Activated CD8-positive, alpha-beta memory T cell treated with anti-CD3 and anti-CD28 coated beads for 1 hour (primary cell): Measurements from ENCODE around the gene SLC25A29.

Experiments
- DNase-seq, 2 donors: peaks; one replicate each; pipeline ENCODE4 v3.0.0-alpha.2; 2020; ENCODE audit warnings: low read depth in 1 of 2; ENCODE audit errors: extremely low read depth in 1 of 2

The SLC25A29 gene

DNA sequence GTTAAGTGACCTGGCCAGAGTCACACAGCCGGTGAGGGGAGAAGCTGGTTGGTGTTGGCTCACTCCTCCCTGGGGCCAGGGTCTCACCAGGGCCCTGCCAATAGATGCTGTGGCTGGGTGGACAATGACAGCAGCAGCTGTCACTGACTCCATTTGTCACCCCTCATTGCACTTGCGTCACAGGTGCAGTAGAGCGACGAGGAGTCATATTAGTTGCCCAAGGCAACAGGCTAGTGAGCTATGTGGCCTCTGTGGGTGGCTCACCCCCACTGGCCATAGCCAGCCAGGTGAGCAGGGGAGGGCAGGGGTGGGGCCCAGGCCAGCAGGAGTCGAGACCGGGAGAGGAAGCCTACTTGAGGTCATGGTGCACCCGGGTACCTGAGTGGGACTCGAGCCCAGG, 26.6 kb upstream of the SLC25A29 start:
- DNase-seq = no peak

DNA sequence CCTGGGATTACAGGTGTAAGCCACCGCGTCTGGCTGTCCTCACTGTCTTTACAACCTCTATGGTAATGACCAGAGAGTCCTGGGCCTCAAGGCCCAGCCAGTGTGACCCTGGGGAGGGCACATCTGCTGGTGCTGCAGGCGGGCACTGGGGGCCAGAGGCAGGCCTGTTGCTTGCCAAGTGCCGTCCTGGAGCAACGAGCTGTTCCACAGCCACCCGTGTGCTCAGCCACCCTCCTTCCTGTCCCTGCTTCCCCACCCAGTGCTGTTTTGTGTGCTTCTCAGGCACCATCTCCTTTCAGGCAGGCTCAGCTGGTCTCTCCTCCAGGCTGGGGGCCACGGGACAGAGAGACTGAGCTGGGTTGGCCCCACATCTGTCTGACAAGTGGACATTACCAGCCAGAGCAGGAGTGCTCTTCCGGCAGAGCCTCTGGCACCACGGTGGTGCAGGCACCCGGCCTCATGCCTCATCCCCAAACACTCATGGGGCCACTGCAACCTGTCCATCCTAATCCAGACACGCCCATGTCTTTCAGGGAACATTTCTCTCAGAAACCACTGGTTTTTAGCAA, 25.9 kb upstream of the SLC25A29 start:
- DNase-seq = no peak

DNA sequence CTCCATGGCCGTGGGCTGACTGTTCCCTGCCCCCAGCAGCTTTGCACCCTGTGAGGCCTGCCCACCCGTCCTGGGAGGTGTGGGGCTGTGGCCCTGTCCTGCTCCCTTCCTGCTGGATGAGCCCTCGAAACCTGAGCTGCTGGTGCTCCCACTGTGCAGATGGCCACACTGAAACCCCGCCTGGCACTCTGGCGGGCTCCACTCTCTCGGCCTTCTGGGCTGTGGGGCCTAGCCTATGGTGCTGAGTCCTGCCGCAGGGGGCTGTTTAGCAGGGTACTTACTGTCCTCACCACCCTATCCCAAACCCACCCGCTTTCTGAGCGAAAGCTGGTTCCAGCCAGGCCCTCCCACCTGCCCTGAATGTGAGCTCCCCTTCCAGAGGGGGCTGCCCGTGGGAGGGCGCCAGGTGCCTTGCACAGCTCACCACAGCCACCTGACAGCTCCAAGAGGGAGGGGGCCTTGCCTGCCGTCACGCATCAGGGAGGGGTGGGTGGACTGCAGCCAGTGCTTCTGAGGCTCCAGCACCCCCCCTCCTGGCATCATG, 24.2 kb upstream of the SLC25A29 start:
- DNase-seq = no peak

DNA sequence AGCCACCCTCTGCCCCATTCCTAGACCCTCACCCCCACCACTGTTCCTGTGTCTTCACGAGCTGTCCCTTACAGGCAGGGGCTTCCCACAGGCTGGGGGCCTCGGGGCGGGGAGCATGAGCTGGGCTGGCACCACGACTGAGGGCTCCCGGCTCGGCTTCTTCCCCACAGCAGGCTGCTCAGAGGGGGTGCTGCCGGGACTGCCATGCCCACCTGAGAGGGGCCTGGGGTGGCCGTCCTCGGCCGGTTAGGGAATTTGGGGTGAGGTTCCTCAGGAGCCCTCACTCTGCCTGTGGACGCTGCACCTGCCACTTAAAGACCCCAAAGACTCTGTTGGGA, 23.7 kb upstream of the SLC25A29 start:
- DNase-seq = no peak

DNA sequence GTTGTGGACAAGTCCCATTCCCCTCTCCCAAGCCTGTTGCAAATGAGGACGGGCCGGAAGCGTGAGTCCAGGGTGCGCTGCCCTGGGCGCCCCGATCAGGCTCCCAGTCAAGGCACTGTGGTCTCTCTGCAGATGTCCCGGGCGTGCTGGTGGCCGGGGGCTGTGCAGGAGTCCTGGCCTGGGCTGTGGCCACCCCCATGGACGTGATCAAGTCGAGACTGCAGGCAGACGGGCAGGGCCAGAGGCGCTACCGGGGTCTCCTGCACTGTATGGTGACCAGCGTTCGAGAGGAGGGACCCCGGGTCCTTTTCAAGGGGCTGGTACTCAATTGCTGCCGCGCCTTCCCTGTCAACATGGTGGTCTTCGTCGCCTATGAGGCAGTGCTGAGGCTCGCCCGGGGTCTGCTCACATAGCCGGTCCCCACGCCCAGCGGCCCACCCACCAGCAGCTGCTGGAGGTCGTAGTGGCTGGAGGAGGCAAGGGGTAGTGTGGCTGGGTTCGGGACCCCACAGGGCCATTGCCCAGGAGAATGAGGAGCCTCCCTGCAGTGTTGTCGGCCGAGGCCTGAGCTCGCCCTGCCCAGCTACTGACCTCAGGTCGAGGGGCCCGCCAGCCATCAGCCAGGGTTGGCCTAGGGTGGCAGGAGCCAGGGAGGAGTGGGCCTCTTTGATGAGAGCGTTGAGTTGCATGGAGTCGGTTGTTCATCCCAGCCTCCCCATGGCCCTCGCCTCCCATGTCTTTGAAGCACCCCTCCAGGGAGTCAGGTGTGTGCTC, 23.2 kb upstream of the SLC25A29 start:
- DNase-seq = no peak

DNA sequence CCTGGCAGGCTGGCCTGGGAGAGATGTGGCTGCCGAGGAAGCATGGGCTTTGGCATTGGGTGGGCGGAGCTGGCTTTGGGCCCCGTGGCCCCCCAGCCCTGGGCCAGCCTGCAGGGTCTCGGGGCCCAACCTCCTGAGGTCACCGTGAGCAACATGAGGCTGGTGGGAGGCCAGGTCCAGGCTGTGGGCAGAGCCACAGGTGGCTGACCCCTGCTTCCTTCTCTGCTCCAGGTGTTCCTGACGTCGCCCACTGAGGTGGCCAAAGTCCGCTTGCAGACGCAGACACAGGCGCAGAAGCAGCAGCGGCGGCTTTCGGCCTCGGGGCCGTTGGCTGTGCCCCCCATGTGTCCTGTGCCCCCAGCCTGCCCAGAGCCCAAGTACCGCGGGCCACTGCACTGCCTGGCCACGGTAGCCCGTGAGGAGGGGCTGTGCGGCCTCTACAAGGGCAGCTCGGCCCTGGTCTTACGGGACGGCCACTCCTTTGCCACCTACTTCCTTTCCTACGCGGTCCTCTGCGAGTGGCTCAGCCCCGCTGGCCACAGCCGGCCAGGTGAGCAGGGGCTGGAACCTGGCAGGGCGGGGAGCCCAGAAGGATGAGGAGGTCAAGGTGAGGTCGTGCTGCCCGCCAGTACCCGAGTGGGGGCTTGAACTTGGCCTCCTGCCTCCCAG, 22.4 kb upstream of the SLC25A29 start:
- DNase-seq = no peak

DNA sequence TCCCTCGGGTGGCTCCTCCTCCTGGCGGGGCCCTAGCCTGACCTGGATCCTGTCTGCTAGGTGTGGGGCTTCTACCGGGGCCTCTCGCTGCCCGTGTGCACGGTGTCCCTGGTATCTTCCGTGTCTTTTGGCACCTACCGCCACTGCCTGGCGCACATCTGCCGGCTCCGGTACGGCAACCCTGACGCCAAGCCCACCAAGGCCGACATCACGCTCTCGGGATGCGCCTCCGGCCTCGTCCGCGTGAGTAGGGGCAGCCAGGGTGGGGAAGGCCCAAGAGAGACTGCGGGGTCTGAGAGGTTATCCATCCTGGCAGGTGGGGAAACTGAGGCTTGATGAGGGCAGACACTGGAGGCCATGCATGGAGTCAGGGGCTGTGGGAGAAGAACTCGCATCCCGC, 20.9 kb upstream of the SLC25A29 start:
- DNase-seq = no peak

DNA sequence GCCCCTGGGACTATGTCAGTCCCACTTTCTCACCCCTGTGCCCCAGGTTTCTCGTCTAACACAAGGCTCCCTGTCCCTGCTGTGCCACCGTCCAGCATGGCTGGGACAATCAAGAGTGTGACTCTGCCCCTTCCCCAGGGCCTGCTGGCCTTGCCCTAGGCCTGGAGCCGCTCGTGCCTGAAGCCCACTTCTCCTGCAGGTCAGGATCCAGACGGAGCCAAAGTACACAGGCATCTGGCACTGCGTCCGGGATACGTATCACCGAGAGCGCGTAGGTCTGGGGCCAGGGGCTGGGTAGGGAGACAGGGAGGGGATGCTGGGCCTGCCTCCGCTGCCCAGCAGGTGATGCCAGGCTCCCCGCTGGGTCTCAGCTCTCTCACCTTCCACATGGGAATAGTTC, 19.7 kb upstream of the SLC25A29 start:
- DNase-seq = no peak

DNA sequence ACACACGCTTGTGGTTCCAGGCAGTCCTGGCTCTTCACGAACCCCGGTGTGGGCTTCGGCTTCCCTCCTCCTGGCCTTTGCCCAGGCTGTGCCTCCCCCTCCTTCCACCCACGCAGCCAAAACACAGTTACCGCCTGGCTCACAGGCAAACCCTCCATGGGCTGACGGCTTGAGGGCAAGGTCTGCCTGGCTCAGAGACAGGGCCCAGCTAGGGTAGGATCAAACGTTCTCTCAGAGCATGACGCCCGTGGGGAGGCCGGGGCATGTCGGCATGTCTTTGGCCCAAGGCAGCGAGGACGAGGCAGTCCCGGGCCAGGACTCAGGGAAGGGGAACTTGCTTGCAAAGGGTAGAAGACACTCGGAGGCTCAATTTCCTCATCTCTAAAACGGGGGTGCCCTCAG, 19.0 kb upstream of the SLC25A29 start:
- DNase-seq = no peak

DNA sequence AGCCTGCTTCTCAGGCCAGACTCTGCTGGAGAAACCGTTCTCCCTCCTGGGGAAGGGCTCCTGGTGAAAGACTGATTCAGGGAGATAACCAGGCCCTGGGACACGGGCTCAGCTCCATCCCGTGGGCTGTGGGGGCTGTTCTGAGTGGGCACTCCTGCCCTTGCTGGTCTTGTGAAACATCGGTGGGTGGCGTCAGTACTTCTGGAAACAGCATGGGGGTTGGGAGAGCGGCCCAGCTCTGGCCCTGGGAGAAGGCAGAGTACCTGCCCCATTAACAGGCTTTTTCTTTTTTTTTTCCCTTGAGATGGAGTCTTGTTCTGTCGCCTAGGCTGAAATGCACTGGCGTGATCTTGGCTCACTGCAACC, 17.7 kb upstream of the SLC25A29 start:
- no peak for DNase-seq

DNA sequence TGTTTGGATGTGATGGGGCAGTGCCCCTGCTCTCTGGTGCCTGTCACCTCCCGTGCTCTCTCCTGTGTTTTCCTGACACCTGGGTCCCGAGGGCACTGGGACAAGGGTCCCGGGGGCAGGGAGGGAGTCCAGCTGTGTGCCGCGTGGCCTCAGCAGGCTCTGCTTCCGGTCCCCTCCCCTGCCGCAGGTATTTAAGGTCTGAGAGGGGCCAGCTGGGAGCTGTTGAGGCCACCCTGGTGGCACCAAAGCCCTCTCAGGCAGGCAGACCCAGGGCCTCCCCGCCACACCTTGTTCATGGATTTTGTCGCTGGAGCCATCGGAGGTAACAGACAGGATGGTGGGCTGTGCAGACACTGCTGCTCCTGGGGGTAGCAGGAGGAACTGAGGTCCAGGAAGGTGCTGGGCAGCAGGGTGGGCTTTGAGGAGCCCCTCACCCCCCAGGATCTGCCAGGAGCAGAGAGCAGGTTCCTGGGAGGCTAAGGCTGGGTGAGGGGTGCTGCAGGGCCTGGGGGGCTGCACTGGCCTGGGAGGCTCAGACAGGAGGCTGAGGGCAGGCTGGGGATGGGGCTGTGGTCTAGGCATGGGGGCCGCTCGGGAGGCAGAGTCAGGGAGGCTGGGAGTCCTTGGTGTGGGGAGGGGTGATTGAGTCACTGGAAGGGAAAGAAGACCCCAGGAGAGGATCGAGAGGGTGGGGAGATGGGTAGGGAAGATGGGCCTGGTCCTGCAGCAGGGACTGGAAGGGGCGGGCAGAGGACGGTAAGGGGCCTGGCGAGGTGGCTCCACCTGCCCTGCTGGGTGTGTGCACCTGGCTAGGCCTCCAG, 17.1 kb upstream of the SLC25A29 start, which contains the start of gene SLC25A47:
Gene SLC25A47, plus strand, starts transcription at position 219 of the 821 bp plus-strand sequence. Its CDS starts 76 bp downstream, at position 295.
- DNase-seq = no peak

DNA sequence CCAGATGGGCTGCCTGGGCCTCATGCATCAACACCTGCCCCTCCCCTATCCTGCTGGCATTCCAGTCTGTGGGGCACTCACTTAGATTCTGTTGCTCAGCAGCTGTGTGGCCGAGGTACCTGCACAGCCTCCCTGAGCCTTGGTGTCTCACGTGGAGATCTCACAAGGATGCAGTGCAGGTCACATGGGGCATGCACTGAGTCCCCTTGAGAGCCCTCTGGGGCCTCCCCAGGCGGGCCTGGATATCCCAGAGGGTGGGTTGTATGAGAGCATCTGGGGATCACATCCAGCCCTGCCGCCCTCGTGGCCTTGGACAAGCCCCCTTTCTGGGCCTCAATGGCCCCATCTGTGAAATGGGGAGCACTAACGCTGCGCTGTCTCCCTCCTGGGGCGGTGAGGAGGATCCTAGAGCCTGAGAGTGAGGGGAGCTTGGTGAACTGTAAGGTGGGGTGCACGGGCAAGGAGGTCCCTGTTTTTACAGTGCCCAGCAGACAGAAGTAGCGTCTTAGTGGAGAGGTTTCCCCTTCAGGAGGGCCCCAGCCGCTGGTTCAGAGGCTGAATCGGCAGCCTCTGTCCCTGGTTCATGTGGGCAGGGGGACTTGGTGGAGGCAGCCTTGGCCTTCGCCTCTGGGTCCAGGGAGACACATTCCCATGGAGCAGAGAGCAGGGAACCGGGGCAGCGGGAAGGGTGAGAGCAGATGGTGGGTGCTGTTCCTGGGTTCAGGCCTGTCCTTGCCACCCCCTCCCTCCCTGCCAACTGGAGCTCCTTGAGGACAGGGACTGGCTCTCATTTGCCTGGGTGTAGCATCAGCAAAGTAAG, 16.1 kb upstream of the SLC25A29 start:
- DNase-seq = no peak

DNA sequence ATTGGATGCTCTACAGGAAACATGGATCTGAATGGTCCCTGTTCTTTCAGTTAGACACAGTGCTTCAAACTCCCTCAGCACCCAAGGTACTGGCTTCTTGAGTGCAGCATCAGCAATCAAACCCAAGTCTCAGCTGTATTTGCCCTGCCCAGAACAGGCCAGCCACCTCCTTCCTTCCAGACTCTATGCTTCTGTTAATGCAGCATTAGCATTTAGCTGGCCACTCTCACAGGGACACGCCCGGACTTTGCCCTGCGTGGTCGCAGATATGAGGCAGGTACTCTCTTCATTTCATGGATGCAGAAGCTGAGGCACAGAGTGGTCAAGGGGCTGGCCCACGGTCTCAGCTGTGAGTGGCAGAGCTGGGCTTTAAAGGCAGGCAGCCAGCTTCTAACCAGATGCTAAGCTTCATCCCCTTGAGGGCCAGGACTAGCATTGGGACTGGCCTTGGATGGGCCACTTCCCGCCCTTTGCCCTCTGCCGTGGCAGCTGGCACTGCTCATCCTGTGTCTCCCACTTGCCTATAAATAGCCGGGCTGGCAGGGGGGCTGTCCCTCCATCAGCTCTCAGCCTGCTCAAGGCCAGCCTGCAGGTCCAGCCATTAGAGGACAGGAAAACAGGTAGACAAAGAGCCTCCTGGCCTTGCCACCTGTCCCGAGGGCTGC, 15.4 kb upstream of the SLC25A29 start:
- no peak for DNase-seq

DNA sequence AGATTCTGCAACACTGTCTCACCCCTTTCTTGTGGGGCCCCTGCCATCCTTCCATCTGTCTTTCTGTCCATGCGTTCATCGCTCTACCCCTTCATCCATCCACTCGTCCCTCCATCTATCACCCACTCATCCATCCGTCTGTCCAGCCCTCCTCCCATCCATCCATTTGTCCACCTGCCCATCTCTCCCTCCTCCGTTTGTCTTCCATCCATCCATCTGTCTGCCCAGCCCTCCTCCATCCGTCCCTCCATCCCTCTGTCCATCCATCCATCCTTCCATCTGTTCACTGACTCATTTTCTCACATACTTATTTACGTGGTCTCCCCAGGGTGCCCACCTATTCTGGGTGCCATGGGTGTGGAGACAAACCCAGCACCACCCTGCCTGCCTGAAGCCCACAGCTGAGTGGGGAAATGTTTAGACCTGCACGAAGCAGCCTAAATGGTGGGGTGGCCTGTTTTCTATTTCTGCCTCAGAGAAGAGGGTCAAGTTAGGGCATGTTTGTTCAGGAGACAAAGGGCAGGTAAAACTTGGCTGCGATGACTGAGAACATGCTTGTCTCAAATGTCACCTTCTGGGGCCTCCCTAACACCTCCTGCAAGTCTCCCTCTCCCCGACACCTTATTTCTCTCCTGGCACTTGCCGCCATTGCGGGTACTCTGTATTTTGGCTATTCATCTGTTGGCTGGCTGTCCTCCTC, 14.1 kb upstream of the SLC25A29 start:
- DNase-seq = no peak

DNA sequence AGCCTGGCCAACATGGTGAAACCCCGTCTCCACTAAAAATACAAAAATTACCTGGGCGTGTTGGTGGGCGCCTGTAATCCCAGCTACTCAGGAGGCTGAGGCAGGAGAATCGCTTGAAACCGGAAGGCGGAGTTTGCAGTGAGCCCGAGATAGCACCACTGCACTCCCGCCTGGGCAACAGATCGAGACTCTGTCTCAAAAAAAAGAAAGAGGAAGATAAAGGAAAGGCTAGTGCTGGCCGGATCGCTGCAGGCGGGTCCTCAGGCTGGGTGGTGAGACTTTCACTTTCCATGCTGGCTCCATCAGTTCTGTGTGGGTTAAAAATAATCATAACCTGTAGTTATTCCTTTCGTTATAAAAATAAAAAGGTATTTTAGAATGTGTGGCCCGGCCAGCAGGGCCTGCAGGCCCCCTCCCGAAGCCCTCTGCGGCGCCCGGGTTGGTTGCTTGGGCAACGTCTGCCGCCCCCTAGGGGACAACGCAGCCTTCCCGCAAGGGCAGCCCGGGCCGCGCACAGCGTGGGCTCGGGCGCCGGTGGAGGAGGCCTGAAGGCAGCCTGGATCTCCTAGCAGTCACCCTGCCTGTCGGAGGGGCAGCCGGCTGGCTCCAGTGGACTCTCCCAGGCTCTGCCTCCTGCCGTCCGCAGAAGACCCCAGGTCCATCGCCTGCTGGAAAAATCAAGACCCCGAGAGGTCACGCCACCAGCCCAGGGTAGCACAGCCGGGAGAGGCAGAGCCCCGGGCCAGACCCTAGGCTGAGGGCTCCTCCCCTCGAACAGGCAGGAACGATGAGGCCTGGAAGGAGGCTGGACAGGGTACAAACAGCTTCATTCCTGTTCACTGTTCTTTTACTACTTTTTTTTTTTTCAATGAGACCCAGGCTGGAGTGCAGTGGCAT, 11.9 kb upstream of the SLC25A29 start:
- DNase-seq = peak; percentile 33 to 67

DNA sequence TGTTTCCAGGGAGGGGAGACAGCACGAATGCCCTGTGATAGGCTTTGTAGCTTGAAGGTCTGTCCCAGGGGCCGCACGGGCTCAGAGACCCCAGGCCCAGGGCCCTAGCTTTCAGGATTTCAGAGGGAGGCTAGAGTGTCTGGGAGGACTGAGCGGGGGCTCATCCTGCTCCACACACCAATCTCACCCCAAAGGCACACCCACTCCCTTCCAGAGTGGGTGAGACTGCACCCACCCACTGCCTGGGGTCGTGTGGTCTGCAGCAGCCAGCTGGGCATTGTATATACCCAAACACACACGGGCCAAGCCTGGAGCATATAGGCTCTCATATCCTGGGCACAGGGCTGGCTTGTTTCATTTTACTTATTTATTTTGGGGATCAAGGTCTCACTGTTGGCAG, 11.1 kb upstream of the SLC25A29 start:
- DNase-seq = no peak

DNA sequence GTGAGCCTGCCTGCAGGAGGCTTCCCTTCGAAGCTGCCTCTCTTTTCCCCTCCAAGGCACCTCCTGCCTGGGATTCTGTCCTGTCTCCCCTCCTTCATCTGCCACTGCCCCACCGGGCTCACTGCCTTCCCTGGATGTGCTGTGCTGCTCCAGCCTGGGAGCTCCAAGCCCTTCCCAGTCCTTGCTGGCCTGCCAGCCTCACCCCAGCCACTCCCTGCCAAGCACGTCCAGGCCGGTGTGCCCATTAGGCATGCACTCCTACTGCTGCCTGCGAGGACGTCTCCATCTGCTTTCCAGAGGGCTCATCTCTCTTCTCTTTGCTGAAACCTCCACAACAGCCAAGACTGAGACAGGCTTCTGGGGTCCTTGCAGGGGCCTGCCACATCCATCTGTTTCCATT, 8.5 kb upstream of the SLC25A29 start:
- no peak for DNase-seq
